Ecto neural progenitor cell (in vitro differentiated cells): Measurements from ENCODE around the gene GRB7.

Experiments used
- DNase-seq: peaks from one replicate; pipeline ENCODE4 v3.0.0-alpha.2; 2018; ENCODE audit warnings: low spot score

GRB7 gene

DNA sequence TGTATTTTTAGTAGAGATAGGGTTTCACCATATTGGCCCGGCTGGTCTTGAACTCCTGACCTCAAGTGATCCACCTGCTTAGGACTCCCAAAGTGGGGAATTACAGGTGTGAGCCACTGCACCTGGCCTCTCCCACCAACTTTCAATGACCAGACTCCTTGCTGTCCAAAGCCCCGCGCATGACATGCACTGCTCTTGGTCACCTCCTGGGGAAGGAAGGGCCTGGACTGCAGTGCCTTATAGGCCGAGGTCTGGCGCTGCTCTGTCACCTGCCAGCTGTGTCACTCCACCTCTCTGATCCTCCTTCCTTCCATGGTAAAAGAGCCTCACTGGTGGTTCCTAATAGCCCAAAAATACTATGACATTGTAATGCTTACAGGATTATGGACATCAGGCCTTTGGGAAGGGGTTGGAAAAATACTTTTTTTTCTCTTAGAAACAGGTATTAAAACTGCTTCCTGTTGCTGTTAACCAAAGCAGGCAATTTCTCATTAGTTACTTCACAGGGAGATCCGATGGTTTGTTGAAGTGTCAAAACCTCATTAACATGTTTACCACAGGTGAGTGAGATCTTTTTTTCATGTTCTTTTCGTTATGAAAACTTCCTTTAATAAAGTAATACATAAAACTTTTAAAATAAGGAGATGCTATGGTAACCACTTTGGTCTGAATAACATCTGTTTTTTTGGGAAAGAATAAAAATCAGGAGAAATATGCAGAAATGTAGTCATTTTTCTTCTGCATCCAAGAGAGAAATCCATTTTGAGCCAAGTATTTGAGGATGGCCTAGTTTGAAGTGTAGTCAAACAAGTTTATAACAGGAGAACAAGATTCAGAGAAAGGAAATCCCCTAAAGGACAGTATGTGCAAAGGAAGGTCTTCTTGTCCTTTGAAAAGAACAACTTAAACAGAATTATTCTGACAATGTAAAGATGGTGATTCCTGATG lies 35.5 kb downstream of the GRB7 start:
- no peak for DNase-seq

DNA sequence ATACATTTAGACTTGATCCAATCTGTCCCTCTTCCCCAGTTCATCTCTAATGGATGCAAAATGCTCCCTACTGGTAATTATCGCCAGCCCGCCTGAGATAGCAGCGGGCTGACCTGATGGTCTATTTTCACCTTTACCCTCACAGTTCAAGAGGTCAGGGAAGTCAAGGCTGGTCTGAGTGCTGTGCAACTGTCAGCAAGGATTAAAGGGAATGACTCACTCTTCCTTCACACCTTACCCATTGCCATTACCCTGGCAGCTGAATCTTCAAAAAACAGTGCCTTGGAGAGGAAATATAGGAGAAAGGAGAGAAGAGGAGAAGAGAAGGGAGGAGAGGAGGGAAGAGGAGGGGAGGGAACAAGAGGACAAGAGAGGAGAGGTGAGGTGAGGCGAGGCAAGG lies 36.3 kb downstream of the GRB7 start:
- DNase-seq, result no peak

DNA sequence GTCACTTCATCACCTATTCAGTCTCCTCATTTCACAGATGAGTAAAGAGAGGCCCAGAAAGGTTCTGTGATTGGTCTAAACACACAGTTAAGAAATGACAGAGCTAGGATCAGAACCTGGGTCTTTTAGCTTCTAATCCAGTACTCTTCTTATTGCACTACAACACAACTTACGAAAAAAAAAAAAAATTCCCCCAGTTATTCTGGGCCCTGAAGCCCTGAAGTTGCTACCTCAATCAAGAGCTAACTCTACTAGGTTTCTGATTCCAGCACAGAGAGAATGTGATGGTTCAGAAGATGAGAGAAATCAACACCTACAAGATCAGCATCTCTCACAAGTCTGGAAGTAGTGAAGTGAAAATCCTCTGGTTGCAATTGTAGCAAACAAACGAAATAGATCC lies 37.3 kb downstream of the GRB7 start:
- DNase-seq, result no peak

DNA sequence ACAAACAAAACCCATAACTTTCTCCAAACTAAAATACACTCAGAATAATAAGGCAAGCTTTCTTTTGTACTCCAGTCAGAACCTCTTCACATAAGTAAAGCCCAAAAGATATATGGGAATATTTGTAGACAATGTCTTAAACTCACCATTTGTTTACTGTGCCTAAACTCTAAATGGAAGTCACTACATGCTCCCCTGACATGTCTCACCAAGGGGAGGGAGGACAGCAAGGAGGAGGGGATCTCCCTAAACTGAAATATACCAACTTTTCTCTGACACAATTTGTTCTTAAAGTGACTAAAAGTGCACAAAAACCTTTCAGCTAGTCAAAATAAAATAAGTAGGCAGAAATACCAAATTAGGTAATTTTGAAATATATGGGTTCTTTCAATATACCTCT lies 38.5 kb downstream of the GRB7 start:
- no peak for DNase-seq

DNA sequence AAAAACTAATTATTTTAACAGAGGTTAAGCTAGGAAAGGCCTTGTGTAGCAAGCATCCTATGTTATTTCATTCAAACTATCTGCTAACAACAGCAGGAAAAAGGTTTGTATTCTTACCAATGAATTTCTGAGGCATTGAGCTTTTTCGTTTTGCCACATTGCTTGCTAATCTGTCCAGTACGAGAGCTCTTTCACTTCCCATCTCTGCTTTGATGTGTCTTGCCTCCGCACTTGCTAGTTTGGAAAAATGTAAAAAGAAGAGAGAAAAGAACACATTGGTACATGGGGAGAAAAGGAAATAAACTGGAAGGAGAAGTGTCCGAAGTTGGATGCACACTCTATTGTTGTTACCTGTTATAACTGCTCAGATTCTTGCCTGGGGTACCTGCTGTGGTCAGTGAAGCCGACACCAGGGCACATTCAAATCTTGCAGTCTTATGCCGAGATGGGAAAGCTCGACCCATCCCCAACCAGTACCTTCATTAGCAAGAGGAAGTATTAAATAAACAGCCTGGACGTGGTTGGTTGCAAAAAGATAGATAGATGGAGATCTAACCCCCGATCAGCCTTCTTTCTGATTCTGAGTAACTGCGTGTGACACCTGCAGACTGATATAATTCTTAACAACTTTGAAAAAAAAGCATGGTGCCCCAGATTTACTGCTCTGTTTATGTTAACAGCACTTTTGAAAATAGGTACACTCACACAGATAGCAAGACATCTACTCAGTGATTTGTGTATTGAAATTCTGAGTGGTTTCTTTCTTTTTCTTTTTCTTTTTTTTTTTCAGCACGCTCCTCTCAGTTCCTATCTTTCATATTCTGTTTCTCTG lies 40.0 kb downstream of the GRB7 start:
- DNase-seq, result no peak

DNA sequence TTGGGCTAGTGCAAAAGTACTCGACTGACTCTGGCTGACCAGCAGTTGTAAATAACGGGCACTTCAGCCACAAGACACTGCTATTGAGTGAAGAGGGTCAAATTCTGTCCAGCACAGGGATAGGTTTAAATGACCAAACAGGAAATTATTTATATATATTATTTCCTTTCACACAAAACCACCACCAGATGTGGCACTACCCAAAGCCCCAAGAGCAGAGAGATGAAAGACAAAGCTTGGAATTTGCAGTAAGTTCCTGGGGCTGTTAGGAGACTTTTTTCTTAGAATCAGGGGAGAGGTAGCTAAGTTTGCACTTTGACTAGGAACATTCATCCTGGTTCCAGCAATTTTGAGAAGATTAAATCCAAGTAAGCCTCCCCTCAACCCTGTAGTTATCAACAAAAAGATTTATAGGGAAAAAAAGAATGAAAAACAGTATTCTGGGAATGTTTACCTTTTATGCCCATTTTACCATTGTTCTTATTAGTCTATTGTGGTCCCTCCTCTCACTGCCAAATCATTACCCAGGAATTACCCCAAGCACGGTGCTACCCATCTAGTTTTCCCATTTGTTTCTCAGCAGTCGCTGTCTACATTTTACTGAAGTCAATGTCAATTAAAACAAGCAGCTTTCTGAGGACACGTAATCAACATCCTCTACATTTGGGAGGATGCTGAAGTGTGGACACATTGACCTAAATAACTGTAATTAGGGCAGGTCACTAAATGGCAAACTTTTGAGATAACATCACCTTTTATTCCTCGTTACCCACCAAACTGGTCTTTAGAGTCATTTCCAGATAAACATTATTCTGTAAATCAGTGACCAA lies 43.5 kb downstream of the GRB7 start:
- DNase-seq, result no peak

DNA sequence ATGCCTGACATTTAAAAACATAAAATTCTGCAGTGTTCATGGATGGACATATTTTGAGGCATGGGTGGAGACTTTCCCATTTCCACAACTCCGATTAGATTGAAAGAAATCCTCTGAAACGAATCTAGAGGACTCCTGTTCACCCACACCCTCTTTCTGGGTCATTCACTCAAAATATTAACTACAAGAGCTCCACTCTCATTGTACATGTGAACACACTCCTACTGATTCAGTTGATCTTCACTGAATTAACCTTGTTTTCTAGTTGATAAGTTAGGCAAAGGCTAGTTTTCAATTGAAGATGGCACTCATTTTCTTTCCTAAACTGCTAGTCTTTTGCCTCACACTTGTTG lies 44.1 kb downstream of the GRB7 start:
- DNase-seq, result no peak

DNA sequence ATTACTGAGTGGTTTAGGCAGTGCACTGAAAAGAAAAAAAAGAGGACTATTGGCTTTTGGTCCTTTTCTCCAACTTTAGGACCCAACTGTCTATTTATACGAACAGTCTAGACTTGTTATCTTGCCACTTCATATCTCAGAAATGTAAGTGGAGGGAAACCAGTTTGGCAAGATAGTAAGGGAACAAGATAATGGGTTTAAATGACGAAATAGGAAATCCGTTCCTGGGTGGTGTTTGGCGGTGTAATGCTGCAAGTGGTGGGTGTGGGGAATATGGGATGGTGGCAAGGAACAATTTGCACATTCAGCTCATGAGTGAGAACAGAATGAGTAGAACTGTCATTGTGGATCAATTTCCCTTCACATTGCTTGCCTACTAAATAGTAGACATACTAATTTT lies 44.7 kb downstream of the GRB7 start:
- DNase-seq, result no peak

DNA sequence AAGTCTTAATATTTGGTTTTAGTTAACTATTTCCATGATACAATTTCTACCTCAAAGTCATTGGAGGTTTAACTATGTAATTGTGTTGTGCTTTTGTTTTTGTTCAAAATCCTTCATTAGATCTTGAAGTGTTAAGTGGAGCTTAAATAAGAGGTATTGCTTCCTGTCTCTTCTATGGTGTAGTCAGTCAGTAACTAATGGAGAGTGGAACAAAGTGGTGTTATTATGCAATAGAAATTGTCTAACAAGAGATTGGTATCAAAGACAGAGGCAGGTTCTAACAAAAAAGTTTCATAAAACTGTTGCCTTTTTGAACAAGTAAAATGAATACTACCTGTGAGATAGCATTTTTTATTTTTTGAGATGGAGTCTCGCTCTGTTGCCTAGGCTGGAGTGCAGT lies 45.2 kb downstream of the GRB7 start:
- no peak for DNase-seq

DNA sequence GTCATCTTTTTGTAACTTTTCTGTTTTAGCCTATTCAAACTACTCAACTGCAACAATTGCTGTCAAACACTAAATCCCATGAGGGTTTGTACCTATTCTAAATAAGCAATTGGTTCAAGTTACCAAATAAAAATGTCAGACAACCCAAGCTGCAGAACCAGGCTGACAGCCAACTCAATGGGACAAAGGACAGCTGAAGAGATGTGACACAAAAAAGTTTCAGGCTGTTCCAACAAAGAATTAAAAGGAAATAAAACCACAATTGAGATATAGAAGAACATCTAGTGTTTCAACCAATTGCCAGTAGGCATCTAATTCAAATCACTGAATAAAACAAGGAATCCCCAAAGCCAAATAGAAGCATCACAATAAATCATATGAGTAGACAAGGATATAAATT lies 49.3 kb downstream of the GRB7 start:
- no peak for DNase-seq

DNA sequence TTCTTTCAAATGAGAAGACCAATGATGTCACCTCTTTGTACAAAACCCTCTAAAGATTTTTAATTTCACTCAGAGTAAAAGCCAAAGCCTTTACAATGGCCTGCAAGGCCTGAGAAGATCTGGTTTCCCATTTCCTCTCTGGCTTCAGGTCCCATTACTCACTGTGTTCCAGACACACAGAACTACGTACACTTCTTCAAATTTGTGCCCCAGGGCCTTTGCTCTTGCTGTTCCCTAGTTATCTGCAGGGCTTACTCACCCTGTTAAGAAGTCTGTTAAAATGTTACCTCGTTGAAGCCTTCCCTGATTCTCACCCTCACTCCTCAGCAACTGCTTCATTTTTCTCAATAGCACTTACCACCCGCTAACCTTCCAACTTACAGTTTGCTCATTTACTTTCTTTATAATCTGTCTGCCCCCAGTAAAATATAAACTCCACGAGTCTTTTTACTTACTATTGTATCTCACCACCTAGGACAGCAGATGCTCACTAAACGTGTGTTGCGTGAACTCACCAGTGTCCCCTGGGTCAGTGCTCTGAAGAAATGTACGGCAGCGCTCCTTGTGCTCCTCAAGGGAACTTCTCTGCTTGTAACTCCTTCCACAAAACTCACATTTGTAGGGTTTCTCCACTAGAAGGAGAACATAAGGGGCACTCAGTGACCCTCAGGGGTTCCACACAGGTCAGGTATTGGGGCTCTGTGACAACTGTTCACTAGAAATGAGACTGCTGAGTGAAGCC lies 50.2 kb downstream of the GRB7 start:
- no peak for DNase-seq

DNA sequence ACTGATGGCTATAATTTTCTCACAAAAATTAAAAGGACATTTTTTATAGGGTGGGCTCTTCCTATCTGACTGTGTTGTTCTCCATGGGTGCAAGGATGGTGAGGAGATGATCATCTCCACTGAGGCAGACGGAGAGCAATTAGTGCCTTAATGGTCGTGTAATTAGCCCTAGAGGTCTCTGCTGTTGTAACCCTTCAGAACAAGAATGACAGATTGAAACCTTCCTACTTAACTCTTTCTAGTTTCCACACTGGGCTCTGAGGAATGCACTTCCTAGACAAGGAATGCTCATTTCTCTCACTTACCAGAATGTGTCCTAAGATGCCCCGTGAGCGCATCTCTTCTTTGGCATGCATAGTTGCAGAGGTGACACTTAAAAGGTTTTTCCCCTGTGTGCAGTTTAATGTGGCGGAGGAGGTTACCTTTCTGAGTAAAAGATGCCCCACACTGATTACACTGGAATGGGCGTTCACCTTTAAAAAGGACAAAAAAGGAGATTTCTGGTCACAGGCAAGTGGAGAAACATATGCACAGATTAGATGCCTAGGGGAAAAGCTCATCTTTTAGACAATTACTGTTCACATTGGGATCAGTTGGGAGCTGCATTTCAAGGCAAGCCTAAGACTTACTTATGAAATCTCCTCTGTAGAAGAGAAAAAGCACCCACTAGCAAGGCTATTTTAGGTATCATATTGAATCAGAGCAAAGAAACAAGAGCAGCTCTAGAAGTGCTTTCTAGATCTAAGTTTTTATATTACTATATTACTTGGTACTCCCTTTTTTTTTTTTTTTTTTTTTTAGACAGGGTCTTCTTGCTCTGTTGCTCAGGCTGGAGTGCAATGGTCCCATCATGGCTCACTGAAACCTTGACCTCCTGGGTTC lies 53.6 kb downstream of the GRB7 start:
- DNase-seq, result no peak

DNA sequence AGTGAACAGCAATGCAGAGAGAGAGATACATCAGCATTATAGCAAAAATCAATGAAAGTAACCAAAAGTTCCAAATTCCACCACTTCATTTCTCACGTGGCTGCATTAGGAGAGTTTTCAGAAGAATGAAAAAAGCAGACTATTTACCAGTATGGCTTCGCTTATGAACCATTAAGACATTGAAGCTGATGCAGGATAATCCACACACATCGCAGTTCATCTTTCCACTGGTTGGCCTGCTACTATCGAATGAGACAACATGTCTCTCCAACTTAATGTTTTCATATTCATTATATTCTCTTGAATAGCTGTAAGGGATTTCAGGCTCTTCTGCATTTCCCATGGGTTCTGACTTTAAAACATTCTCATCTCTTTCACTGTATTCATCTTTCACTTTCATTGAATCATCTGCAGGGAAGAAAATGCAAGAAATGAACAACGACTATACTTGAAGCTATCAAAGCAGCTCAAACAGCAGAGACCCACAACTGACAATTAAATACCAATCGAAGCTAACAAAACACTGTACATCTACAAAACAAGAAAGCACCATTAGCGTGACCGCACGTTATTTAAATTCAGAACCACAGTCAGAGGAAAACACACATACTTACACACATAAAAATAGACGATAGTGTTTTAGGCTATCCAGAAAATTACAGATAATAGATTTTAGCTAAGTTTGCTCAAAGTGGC lies 54.9 kb downstream of the GRB7 start:
- DNase-seq, result no peak

DNA sequence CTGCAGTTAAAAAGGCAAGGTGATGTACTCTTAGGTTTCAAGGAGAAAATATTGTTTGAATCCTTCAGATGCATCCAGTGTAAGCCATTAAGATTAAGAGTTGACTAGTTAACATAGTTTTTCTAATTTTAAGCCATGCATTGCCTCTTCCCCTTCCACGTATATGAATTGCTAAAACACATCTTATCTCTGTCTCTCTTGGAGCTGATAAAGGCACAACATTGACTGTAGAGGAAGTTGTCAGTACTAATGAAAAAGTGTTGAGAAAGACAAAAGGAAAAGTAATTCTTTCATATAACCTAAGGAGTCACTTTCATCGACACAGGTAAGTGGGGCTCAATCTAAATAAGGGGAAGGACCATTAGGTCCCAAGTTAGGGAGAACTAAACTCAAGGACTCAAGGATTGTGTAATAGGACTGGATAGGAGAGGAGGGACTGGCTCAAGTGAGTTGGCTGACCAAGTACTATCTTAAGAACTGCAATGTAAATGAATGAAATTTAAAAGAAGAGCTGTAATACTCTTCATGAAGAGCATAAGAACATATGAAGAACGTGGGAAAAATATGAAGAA lies 55.6 kb downstream of the GRB7 start:
- no peak for DNase-seq

DNA sequence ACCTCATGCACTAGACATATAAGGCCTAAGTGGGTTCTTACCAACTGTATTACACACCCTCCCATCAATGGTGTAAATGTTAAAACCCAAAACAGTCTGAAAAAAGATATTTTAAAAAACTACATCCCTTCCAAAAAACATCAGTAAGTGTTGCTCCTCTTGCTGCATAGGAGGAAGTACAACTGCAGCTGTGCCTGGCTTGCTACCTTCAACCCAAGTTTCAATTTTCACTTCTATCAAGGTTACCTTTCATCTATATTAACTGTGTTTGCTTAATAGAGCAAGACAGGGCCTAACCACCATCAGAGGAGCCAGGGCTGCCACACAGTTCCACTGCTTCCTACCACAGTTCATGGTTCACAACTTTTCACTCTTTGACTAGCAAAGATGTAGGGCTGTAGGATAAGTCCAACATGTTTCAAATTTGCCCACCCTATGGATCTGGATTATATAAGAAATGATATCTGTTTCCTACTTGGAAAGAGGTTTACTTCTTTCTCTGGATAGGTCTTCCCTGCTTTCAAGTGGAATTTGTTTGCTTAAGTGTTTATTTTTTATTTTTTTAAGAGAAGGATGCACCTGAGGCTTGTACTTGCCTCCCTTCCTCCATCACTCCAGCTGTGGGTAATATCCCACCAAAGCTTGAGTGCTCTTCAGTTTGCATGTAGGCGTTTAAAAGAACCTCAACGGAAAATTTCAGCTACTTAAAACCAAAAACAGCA lies 56.7 kb downstream of the GRB7 start:
- no peak for DNase-seq
